Fibroblast of villous mesenchyme (primary cell): ENCODE results near the gene INPP5A. TPM values are rescaled to one million over a fixed set of nuclear protein-coding genes. Genes with fewer than 3 reads are reported as not detected.

Source experiments
- DNase-seq: peaks from one replicate; pipeline ENCODE4 v3.0.0-alpha.2; 2010; ENCODE audit warnings: low read depth
- H3K4me3 ChIP-seq: 2 replicates; pipeline ENCODE4 v1.5.1; 2011; ENCODE audit warnings: low read depth, mild to moderate bottlenecking, low read length
- CTCF ChIP-seq: IDR thresholded peaks from 2 replicates; pipeline ENCODE4 v1.5.1; 2012; ENCODE audit warnings: low read depth, mild to moderate bottlenecking, low read length; ENCODE audit not compliant: insufficient read depth
- total RNA-seq: library from RNA; depleted of rRNA; stranded (reverse); fragments of >200 nt; gene quantifications from 2 replicates; pipeline ENCODE4 v1.2.3, GENCODE V29; 2012

The INPP5A gene
- total RNA-seq, 1 donor: 33.2 TPM

- no peak for TF ChIP-seq CTCF
- DNase-seq: no peak
- no peak overlapping the region for H3K4me3 ChIP-seq
Measured at GRCh38 chr10:132592790-132593383, 55.3 kb downstream of the INPP5A start.

GRCh38 chr10:132593389-132593788, 55.8 kb downstream of the INPP5A start:
- peak; percentile 41 for DNase-seq
- H3K4me3 ChIP-seq: no peak overlapping the region
- TF ChIP-seq CTCF: no peak

GRCh38 chr10:132593900-132594876, 56.6 kb downstream of the INPP5A start:
- no peak for DNase-seq
- H3K4me3 ChIP-seq: no peak overlapping the region
- no peak for TF ChIP-seq CTCF

GRCh38 chr10:132595021-132595420, 57.4 kb downstream of the INPP5A start:
- no peak for DNase-seq
- no peak for TF ChIP-seq CTCF
- H3K4me3 ChIP-seq: no peak overlapping the region

- DNase-seq: peak; percentile 41
- H3K4me3 ChIP-seq: no peak overlapping the region
- TF ChIP-seq CTCF: no peak
Measured at GRCh38 chr10:132595854-132596253, 58.3 kb downstream of the INPP5A start.

- no peak for TF ChIP-seq CTCF
- DNase-seq: no peak
- no peak overlapping the region for H3K4me3 ChIP-seq
Measured at GRCh38 chr10:132596742-132597279, 59.2 kb downstream of the INPP5A start.
